ENCODE data around the gene NHSL2. TPM values are rescaled to one million over a fixed set of nuclear protein-coding genes. Genes with fewer than 3 reads are reported as not detected.
A peak's percentile ranks its signal among the peaks of the same experiment; 100 is the strongest.

The NHSL2 gene
- total RNA-seq, 1 donor from 2014 or later: 58.1 TPM

DNA sequence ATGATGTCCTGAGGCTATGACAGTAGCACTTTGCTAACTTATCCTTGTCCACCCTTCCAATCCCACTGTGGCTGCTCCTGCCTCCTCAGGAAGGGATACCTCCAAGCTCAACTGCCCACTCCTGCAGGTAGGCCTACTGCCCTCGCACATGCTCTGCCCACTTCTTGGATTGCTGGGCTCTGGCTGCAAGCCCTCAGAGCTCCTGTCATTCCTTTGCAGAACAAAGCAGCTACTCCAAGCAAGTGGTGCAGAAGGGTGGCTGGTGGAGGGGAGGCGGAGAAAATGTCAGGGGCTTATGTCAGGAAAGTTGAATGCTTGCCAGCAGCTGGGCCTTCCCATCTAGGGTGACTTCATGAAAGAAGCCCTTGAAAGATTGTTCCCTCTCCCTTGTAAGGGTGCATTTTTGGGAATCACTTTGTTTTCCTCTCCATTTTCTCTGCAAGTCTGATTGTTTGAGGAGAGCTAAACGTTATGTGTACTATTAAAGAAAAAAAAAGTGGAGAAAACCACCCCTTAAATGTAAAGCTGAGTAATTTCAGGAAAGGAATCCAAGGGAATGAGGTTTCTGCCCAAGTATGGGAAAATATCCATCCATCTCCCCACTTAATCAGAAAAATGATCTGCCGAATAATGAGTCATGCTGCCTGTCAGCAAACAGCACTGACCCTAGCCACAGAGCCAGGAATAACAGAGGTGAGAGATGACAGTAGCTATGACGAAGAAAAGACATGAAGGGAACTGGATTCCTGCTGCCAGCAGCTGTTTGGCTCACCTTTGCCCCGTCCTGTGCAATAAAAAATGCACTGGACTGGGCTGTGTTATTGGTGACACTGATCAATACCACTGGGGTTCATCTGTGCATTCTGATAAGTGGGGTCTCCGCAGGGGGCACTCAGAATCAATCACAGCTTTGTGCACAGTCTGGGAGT, 119.1 kb downstream of the NHSL2 start:
- intact Hi-C loops (cut with DNase I): loop anchor here (5.0 kb wide), 1 partner anchor 33 kb away; no protein-coding TSS in a partner anchor
- peak in 1 of 2 donors; percentile 67 for DNase-seq (ENCODE audit: low spot score in 2 of 2)
- Histone ChIP-seq H3K36me3 (no peaks in the 10 kb centered on the region), H3K27me3 (no peaks in the 10 kb centered on the region), H3K27ac (peak overlapping the region; percentile 12 to 64), H3K4me1 (no peaks in the 10 kb centered on the region), H3K4me3 (peak overlapping the region in 1 of 2 donors; percentile 61), H3K9me3 (peaks cover 0 to 13% of the 10 kb centered on the region in 2 donors)
- TF ChIP-seq, protein P1, sequence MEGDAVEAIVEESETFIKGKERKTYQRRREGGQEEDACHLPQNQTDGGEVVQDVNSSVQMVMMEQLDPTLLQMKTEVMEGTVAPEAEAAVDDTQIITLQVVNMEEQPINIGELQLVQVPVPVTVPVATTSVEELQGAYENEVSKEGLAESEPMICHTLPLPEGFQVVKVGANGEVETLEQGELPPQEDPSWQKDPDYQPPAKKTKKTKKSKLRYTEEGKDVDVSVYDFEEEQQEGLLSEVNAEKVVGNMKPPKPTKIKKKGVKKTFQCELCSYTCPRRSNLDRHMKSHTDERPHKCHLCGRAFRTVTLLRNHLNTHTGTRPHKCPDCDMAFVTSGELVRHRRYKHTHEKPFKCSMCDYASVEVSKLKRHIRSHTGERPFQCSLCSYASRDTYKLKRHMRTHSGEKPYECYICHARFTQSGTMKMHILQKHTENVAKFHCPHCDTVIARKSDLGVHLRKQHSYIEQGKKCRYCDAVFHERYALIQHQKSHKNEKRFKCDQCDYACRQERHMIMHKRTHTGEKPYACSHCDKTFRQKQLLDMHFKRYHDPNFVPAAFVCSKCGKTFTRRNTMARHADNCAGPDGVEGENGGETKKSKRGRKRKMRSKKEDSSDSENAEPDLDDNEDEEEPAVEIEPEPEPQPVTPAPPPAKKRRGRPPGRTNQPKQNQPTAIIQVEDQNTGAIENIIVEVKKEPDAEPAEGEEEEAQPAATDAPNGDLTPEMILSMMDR (IDR thresholded peaks at IDR 0.05): no peak

DNA sequence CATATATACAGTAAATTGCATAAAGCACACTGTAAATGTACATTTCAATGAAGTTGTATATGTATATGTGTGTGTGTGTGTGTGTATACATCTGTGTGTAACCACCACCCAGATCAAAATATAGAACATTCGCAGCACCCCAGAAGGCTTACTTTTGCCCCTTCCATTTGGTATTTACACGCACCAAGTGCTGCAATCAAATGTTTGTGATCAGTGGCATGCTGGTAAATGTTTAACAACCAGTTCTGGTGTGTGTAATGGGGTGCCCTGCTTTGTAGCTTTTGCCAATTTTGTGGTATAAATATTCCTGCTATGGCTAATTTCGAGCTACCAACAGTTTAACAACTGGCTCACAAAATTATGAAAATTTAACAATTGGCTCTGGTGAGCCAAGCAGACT, 119.8 kb downstream of the NHSL2 start:
- Histone ChIP-seq H3K36me3 (no peaks in the 10 kb centered on the region), H3K9me3 (peaks cover 0 to 13% of the 10 kb centered on the region in 2 donors), H3K4me1 (no peaks in the 10 kb centered on the region), H3K4me3 (peak overlapping the region in 1 of 2 donors; percentile 61), H3K27me3 (no peaks in the 10 kb centered on the region), H3K27ac (peak overlapping the region in 1 of 2 donors; percentile 64)
- TF ChIP-seq, protein P1 (IDR thresholded peaks at IDR 0.05): no peak
- DNase-seq (ENCODE audit: low spot score in 2 of 2): no peak
- intact Hi-C loops (cut with DNase I): no loop called here

DNA sequence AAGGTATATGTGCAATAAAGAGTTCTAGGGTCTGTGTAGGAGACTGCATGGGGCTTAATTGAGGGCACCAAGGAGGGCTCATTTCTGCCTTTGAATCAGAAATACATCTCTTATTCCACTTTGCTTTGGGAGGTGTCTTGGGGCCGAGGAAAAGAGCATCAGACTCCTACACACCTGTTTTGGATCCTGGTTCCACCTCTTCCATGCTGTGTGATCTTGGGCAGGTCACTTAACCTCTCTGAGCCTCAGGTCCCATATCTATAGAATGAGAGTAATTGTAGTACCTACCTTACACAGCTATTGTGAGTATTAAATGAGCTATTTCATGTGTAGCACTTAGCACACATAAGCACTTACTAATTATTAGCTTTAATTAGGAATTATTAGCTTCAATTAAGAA, 120.5 kb downstream of the NHSL2 start:
- no peaks in the 10 kb centered on the region for H3K4me1 ChIP-seq
- intact Hi-C loops (cut with DNase I): no loop called here
- DNase-seq (ENCODE audit: low spot score in 2 of 2): no peak
- no peaks in the 10 kb centered on the region for H3K27me3 ChIP-seq
- no peaks in the 10 kb centered on the region for H3K36me3 ChIP-seq
- peaks cover 0 to 20% of the 10 kb centered on the region in 2 donors for H3K9me3 ChIP-seq
- H3K27ac ChIP-seq: peak overlapping the region in 1 of 2 donors; percentile 11
- TF ChIP-seq, protein P1 (IDR thresholded peaks at IDR 0.05): no peak
- H3K4me3 ChIP-seq: no peak overlapping the region

DNA sequence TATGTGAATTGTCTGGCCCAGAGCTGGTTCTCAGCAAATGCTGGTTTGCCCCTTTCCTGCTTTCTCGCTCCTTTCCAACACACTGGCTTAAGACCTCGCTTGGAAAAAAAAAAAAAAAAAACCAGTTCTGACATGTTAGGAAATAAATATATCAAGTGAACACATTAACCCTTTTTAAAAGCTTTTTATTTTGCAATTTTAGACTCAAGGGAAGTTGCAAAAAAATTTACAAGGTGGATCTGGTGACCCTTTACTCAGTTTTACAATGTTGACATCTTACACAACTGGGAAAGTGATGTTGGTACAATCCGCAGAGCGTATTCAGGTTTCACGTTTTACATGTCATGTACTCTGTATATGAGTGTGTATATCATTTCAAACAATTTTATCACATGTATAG, 121.0 kb downstream of the NHSL2 start:
- Histone ChIP-seq H3K4me3 (no peak overlapping the region), H3K4me1 (no peaks in the 10 kb centered on the region), H3K9me3 (peaks cover 0 to 25% of the 10 kb centered on the region in 2 donors), H3K27ac (peak overlapping the region in 1 of 2 donors; percentile 11), H3K36me3 (no peaks in the 10 kb centered on the region), H3K27me3 (no peaks in the 10 kb centered on the region)
- intact Hi-C loops (cut with DNase I): no loop called here
- TF ChIP-seq, protein P1 (IDR thresholded peaks at IDR 0.05): no peak
- DNase-seq (ENCODE audit: low spot score in 2 of 2): no peak

DNA sequence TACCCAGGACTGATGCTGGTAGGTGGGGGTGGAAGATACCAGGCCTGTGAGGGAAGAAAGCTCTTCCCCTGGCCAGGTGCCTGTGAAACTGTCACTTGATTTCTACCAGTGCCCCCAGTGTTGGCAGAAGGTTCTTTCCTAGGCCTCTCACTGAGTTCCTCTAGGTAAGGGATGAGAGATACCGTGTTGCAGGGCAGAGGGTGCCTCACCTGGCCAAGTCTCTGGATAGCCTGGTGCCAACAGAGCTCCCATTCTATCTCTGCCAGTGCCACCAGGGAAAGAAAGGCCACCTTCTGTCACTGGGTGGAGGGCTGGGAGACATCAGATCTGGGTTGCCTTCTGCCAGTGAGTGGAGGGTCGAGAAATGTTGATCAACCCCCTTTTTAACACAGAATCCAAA, 127.0 kb downstream of the NHSL2 start:
- Histone ChIP-seq H3K4me3 (no peak overlapping the region), H3K27ac (no peak overlapping the region), H3K27me3 (no peaks in the 10 kb centered on the region), H3K9me3 (peaks cover 0 to 24% of the 10 kb centered on the region in 2 donors), H3K4me1 (peaks cover 0 to 7% of the 10 kb centered on the region in 2 donors), H3K36me3 (no peaks in the 10 kb centered on the region)
- TF ChIP-seq, protein P1 (IDR thresholded peaks at IDR 0.05): no peak
- no peak for DNase-seq (ENCODE audit: low spot score in 2 of 2)
- intact Hi-C loops (cut with DNase I): no loop called here
